Spleen (tissue), 11 donors: ENCODE measurements around the gene HOXD8. TPM values are rescaled to one million over a fixed set of nuclear protein-coding genes. Genes with fewer than 3 reads are reported as not detected.

Experiments
- DNase-seq: peaks from one replicate; pipeline ENCODE4 v3.0.0-alpha.2; 2020
- H3K27ac ChIP-seq, 8 donors: fragments of 200-600 bp; sonication (generic) in 7 of 8; 1 replicate in 4 of 8; 2 replicates in 4 of 8; pipeline versions ENCODE4 v1.5.0 to v1.8.0; 2016 to 2021; ENCODE audit warnings: inconsistent platforms in 4 of 8, mild to moderate bottlenecking in 4 of 8, moderate library complexity in 1 of 8
- H3K27me3 ChIP-seq, 7 donors: fragments of 200-600 bp; sonication (generic) in 6 of 7; replicated peaks in 1 of 7; 1 replicate in 4 of 7; 2 replicates in 3 of 7; pipeline versions ENCODE4 v1.5.0 to v1.8.0; 2016 to 2021; ENCODE audit warnings: inconsistent platforms in 3 of 7, mild to moderate bottlenecking in 1 of 7
- H3K36me3 ChIP-seq, 6 donors: fragments of 200-600 bp; sonication (generic) in 5 of 6; 1 replicate in 4 of 6; 2 replicates in 2 of 6; pipeline versions ENCODE4 v1.5.0 to v1.8.0; 2016 to 2021; ENCODE audit warnings: inconsistent platforms in 2 of 6
- H3K4me1 ChIP-seq, 6 donors: fragments of 200-600 bp; sonication (generic) in 5 of 6; 1 replicate in 3 of 6; 2 replicates in 3 of 6; pipeline versions ENCODE4 v1.5.0 to v1.8.0; 2016 to 2021; ENCODE audit warnings: inconsistent platforms in 3 of 6
- H3K4me3 ChIP-seq, 8 donors: fragments of 200-600 bp; sonication (generic) in 7 of 8; 1 replicate in 4 of 8; 2 replicates in 4 of 8; pipeline versions ENCODE4 v1.5.0 to v1.8.0; 2016 to 2021; ENCODE audit warnings: inconsistent platforms in 4 of 8, mild to moderate bottlenecking in 4 of 8, moderate library complexity in 2 of 8
- H3K9me3 ChIP-seq, 8 donors: fragments of 200-600 bp; sonication (generic) in 7 of 8; 1 replicate in 4 of 8; 2 replicates in 4 of 8; pipeline versions ENCODE4 v1.5.0 to v1.8.0; 2016 to 2021; ENCODE audit warnings: inconsistent platforms in 4 of 8
- POLR2A ChIP-seq, 3 donors: fragments of 450-650 bp; IDR thresholded peaks; one replicate each; pipeline ENCODE4 v1.5.1; 2017; ENCODE audit warnings: antibody characterized with exemption in 3 of 3, mild to moderate bottlenecking in 1 of 3
- POLR2AphosphoS5 ChIP-seq, 3 donors: sonication (generic); formaldehyde crosslinking; IDR thresholded peaks; one replicate each; pipeline ENCODE4 v1.5.1; 2017; ENCODE audit warnings: antibody characterized with exemption in 3 of 3
- WGBS, 5 donors: extraction: QIAGEN DNeasy Blood & Tissue Kit in 3 of 5; methylation state at CpG; one replicate each; pipeline versions ENCODE4 v1.1.5 to v1.1.7; 2013 to 2018; 5-methylcytosine and 5-hydroxymethylcytosine counted together
- intact Hi-C: fragments of 100-400 bp; cut with DNase I; formaldehyde crosslinking; loops from one replicate; pipeline ENCODE4 v1.15.0; 2023; ENCODE audit warnings: low total_unique reads
- polyA plus RNA-seq, 3 donors: library from polyadenylated mRNA; stranded (reverse); fragments of 200-250 nt; gene quantifications; one replicate each; pipeline ENCODE4 v1.2.1, GENCODE V29; 2013
- total RNA-seq, 7 donors: library from RNA; depleted of rRNA in 3 of 7; stranded (reverse); fragments of >200 nt in 3 of 7; fragmentation: NEBNext Ultra II Directional in 4 of 7; extraction: Animal tissue kit (Norgen Biotek cat#: 25700) in 4 of 7; gene quantifications; one replicate each; pipeline versions ENCODE4 v1.1.0 to v1.2.1, GENCODE V29; 2016 to 2021
- TF ChIP-seq, protein P1 (sequence below), 11 experiments: fragments of 200-600 bp in 7 of 11; fragments of 450-650 bp in 4 of 11; sonication (generic) in 4 of 11; IDR thresholded peaks in 8 of 11; conservative IDR thresholded peaks in 3 of 11; 1 replicate in 7 of 11; 2 replicates in 4 of 11; pipeline versions ENCODE4 v1.4.0 to v1.8.0; 2016 to 2021; ENCODE audit warnings: antibody characterized with exemption in 11 of 11, inconsistent platforms in 4 of 11, mild to moderate bottlenecking in 1 of 11
- donor health status: healthy with polysubstance abuse.
- donor health status: DM: no; HTN: no; CAD: no; lungs with moderate emphysema.
- donor health status: DM: no; HTN: no; CAD: no.
- donor health status: Bipolar disorder and iron deficiency.
- donor health status: healthy.
- donor health status: DM: no; HTN: no; CAD: no.
- donor health status: DM: yes; HTN: yes; CAD: no.

HOXD8 gene
- total and polyA plus RNA-seq, 10 donors: 4.7 to 27.0 (median 15.8) TPM

GRCh38 chr2:176174824-176175708 is 45.6 kb downstream of the HOXD8 start:
- Histone ChIP-seq H3K4me3 (peak overlapping the region in 1 of 8 donors; percentile 22), H3K4me1 (peaks cover 5 to 36% (median 21%) of the 10 kb centered on the region in 6 donors), H3K36me3 (peaks cover 0 to 7% (median 0%) of the 10 kb centered on the region in 6 donors), H3K9me3 (no peaks in the 10 kb centered on the region), H3K27me3 (peaks cover 6 to 100% (median 73%) of the 10 kb centered on the region in 7 donors), H3K27ac (no peak overlapping the region)
- WGBS, 5 donors: 16 to 23% (median 20%) methylated on average over 38 to 47 of the region's 47 CpGs
- TF ChIP-seq, protein P1, sequence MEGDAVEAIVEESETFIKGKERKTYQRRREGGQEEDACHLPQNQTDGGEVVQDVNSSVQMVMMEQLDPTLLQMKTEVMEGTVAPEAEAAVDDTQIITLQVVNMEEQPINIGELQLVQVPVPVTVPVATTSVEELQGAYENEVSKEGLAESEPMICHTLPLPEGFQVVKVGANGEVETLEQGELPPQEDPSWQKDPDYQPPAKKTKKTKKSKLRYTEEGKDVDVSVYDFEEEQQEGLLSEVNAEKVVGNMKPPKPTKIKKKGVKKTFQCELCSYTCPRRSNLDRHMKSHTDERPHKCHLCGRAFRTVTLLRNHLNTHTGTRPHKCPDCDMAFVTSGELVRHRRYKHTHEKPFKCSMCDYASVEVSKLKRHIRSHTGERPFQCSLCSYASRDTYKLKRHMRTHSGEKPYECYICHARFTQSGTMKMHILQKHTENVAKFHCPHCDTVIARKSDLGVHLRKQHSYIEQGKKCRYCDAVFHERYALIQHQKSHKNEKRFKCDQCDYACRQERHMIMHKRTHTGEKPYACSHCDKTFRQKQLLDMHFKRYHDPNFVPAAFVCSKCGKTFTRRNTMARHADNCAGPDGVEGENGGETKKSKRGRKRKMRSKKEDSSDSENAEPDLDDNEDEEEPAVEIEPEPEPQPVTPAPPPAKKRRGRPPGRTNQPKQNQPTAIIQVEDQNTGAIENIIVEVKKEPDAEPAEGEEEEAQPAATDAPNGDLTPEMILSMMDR (IDR thresholded peaks at IDR 0.05 in 8 of 11, conservative IDR thresholded peaks at IDR 0.05 in 3 of 11): no peak
- TF ChIP-seq POLR2AphosphoS5 (IDR thresholded peaks at IDR 0.05): no peak
- intact Hi-C loops: no loop called here
- no peak for DNase-seq

DNA sequence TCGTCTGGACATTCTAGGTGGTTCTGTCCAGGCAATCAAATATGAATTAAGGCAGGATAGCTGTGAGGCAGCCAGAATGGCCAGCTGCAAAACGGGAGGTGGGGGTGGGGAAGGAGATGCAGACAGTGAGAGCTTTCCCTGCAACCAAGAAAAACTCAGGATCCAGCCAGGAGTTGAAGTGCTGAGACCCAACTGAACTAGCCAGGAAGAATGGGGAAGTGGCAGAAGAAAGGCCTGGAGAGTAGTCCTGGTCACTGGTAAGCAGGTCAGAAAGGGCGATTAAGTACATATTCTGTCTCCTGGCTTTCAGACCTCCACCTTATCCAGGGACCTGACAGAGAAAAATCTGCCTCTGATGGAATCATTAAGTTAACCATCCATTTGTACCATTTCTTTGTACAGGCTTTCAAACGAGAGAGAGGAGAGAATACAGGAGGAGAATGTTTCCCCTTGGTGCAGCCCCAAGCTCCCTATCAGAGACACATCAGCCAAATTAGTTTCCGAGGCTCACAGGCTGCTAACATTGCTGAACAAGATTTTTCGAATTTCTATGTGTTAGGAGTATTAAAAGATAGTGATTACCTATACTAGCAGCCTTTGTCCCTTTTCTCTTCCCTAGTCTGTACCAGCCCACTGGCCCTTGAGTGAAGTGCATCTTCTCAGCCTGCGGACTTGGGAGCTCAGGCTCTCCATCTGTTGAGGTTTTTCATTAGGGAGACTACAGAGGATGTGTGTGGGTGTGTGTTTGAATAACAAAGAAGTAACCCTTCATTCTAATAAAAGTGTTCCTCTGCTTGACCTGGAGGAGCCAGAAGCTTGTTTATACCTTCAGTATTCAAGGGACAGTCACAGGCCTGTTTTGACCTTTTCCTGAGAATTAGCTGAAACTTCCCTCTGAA is 46.5 kb downstream of the HOXD8 start:
- Histone ChIP-seq H3K4me1 (peaks cover 5 to 36% (median 21%) of the 10 kb centered on the region in 6 donors), H3K27ac (no peak overlapping the region), H3K27me3 (peaks cover 6 to 100% (median 67%) of the 10 kb centered on the region in 7 donors), H3K9me3 (no peaks in the 10 kb centered on the region), H3K36me3 (peaks cover 0 to 7% (median 0%) of the 10 kb centered on the region in 6 donors), H3K4me3 (no peak overlapping the region)
- intact Hi-C loops: no loop called here
- no peak for DNase-seq
- WGBS, 5 donors: 64 to 67% (median 66%) methylated on average over 7 of the region's 7 CpGs
- TF ChIP-seq, protein P1 (IDR thresholded peaks at IDR 0.05 in 8 of 11, conservative IDR thresholded peaks at IDR 0.05 in 3 of 11): no peak
- TF ChIP-seq POLR2AphosphoS5 (IDR thresholded peaks at IDR 0.05) (no peak), POLR2A (IDR thresholded peaks at IDR 0.05) (no peak)

GRCh38 chr2:176177580-176178037 is 48.1 kb downstream of the HOXD8 start:
- DNase-seq: no peak
- 4 to 7% (median 5%) methylated on average over 10 to 12 of the region's 12 CpGs for WGBS, 5 donors
- H3K27me3 ChIP-seq: peaks cover 0 to 98% (median 51%) of the 10 kb centered on the region in 7 donors
- H3K4me3 ChIP-seq: peak overlapping the region in 7 of 8 donors; percentile 18 to 63 (median 37)
- H3K27ac ChIP-seq: peak overlapping the region in 6 of 8 donors; percentile 36 to 69 (median 64)
- peaks cover 5 to 26% (median 16%) of the 10 kb centered on the region in 6 donors for H3K4me1 ChIP-seq
- intact Hi-C loops: no loop called here
- no peaks in the 10 kb centered on the region for H3K36me3 ChIP-seq
- TF ChIP-seq POLR2A (IDR thresholded peaks at IDR 0.05): no peak
- TF ChIP-seq, protein P1 (IDR thresholded peaks at IDR 0.05 in 8 of 11, conservative IDR thresholded peaks at IDR 0.05 in 3 of 11): no peak
- TF ChIP-seq POLR2AphosphoS5 (IDR thresholded peaks at IDR 0.05): no peak
- H3K9me3 ChIP-seq: no peaks in the 10 kb centered on the region
